GM12874 (cell line): ENCODE measurements around the gene FALEC.

Source experiments
- TF ChIP-seq, protein P1 (sequence below): IDR thresholded peaks from 2 replicates; pipeline ENCODE4 v1.5.1; 2011; ENCODE audit warnings: low read depth, mild to moderate bottlenecking, control low read depth, low read length, moderate library complexity; ENCODE audit not compliant: insufficient read depth

FALEC gene

DNA sequence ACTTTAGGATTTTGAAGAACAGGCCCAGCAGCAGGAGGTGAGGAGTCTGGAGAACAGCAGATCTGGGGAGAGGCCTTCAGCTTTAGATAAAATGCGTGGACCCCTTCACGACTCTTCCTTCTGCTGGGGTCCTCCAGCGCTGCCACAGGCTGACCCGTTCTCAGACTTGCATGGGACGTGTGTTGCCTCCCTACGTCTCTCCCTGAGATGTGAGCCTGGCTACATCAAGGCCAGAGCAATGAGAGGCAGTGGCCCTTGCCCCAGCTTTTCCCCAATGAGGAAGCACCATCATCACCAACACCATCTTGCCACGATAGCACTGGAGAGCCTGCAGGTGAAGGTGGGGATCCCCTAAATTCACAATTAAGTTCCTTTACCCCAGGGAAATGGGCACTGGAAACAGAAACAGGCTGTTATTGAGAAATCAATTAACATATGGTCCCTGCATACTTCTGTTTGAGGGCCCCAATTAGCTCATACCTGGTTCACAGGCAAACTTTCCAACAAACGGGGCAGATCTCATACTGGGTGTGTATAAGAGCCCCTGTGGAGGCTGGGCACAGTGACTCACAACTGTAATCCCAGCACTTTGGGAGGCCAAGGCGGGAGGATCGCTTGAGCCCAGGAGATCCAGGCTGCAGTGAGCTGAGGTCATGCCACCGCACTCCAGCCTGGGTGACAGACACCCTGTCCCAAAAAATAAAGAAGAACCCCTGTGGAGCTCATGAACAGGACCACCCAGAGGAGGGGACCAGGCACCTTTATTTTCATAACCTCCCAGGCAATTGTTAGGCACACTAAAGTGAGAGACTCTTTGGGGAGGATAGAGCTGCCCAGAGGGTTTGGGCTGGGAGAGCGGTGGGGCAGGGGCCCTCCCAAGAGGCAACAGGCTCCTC lies 21.5 kb downstream of the FALEC start:
- TF ChIP-seq, protein P1, sequence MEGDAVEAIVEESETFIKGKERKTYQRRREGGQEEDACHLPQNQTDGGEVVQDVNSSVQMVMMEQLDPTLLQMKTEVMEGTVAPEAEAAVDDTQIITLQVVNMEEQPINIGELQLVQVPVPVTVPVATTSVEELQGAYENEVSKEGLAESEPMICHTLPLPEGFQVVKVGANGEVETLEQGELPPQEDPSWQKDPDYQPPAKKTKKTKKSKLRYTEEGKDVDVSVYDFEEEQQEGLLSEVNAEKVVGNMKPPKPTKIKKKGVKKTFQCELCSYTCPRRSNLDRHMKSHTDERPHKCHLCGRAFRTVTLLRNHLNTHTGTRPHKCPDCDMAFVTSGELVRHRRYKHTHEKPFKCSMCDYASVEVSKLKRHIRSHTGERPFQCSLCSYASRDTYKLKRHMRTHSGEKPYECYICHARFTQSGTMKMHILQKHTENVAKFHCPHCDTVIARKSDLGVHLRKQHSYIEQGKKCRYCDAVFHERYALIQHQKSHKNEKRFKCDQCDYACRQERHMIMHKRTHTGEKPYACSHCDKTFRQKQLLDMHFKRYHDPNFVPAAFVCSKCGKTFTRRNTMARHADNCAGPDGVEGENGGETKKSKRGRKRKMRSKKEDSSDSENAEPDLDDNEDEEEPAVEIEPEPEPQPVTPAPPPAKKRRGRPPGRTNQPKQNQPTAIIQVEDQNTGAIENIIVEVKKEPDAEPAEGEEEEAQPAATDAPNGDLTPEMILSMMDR: no peak

DNA sequence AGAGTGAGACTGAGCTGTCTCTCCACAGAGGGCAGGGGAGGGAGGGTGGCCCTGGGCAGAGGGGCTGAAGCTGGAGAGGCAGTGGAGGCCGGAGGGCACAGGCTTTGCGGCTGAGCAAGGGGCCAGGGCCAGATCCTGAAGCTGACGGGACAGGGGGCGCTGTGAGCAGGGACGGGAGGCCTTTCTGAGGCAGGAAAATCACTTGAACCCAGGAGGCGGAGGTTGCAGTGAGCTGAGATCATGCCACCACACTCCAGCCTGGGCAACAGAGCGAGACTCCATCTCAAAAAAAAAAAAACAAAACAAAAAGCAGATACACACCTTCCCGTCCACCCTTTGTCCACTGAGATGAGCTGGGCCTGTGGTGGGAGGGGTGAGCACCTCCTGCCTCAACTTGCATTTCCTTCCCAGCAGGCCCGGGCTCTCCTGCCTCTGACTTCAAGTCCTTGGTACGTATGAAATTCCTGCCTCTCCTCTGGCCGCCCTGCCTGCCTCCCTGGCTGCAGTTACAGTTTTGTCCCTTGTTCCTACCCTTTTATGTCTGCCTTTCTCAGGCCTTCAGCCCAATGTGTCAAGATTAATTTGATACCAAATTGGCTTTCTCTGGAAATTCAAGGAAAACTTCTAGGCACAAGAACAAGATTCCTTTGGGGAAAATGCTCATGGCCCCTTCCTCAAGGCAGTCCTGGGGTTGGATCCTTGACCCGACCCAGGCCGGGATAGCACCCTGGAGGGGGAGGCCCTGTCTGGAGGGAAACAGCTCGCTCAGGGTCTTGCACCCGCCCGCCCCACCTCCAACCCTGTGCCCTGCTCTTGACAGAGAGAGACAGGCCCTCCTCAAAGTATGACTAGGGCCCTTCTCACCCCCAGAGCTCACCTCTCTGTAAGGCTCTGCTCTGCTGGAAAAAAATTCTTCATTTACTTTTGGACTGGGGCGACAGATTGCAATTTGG lies 22.5 kb downstream of the FALEC start:
- TF ChIP-seq, protein P1: no peak

DNA sequence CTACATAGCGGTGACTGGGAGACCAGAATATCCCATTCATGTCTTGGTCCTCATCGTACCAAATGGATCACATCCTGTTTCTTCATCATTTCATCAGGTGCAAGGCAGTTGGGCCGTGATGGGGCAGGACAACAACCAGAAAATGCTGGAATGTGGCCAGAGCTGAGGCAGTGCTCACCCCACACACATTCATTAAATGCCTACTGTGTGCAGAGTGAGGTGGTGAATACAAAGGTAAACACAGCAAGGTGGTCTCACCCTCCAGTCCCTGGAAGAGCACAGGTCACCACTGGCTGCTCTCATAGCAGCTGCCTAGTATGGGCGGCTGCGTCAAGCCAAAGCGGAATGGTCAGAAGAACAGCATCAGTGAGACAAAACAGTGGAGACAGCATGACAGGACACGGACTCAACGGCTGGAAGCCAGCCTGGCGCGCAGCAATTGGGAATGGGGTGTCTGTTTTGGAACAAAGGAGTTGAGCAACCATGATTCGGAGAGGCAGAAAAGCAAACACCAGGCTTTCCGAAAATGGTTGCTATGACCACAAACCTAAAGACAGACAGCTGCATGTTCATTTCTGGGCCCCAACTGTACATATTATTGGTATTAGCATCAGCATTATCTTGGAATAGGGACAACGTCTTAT lies 28.1 kb downstream of the FALEC start:
- TF ChIP-seq, protein P1: no peak

DNA sequence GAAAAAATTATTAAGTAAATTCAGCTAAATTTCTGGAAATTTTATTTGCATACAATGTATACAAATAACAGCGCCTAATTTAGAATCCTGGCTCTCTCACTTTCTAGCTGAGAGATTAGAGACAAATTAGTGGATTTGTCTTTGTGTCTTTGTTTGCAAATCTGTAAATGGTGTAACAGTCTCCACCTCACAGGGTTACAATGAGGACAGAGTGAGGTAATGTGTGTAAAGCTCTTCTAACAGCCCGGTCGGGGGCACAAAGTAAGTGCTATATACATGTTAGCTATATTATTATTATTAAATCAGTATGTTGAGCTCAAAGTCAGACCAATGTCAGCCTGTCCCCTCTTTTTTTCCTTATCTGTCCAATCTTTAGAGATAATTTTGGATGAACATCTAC lies 28.7 kb downstream of the FALEC start:
- TF ChIP-seq, protein P1: no peak

DNA sequence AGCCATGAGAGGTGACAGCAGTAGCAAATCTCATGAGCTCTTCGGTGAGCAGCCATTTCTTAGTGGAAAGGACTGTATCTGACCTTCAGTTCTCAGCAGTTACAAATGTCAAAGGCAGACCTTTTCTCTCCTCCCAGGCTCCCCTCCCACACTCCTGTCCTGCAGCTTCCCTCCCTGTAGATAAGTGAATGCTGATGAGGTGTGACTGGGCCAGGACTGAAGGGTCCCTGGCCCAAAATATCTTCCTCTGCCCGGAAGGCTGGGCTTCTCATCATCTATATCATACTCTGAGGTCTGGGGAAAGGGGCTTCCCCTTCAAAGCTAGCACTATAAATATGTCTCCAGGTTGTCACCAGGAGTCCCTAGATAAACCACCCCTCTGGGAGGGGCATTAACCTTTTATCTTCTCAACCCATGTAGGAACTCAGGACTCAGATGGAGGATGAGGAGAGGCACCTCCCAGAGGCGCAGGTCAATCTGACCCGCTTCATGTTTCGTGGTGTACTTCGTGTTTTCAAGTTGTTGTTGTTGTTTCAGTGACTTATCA lies 30.0 kb downstream of the FALEC start:
- TF ChIP-seq, protein P1: no peak

DNA sequence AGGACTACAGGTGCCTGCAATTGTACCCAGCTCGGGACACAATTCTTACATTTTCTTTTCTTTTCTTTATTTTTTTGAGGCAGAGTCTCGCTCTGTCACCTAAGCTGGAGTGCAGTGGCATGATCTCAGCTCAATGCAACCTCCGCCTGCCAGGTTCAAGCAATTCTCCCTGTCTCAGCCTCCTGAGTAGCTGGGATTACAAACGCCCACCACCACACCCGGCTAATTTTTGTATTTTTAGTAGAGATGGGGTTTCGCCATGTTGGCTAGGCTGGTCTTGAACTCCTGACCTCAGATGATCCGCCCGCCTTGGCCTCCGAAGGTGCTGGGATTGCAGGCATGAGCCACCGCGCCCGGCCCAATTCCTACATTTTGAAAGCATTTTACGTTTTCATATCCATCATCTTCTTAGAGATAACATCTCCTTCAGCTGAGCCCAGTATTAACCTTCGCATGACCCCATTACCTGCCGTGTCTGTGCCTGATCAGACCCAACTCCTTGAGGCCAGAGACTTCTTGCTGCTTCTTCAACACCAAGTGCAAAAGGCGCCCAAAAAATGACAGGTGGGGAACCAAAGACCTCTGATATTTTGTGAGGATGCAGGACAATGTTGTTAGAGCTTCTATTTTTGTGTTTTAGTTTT lies 30.9 kb downstream of the FALEC start:
- TF ChIP-seq, protein P1: no peak

DNA sequence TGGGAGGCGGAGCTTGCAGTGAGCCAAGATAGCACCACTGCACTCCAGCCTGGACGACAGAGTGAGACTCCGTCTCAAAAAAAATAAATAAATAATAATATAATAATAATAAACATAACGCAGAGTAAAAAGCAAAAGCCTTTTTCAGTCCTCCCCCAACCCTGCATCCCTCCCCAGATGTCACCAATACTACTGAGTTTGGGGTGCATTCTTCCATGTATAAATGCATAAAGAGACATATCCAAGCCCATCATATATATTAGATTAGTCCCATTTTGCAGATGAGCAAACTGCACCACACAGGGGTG lies 32.7 kb downstream of the FALEC start:
- TF ChIP-seq, protein P1: no peak
